K562 (cell line): ENCODE data around the gene PPP2R2B. TPM values are rescaled to one million over a fixed set of nuclear protein-coding genes. Genes with fewer than 3 reads are reported as not detected.

Source experiments
- ATAC-seq: fragments of 200-7000 bp; cut with Tn5 transposase; 3 replicates; pipeline ENCODE4 v1.9.1; 2020; ENCODE audit warnings: moderate library complexity
- BruUV-seq: library from RNA; stranded (reverse); fragments of 400-500 nt; replicated peaks from 2 replicates; lab custom pipeline; 2021; lab: Mats Ljungman, UMichigan
- CTCF ChIA-PET: fragments of 300-600 bp; formaldehyde crosslinking; extraction: SDS; loops from one replicate; lab custom pipeline; 2021; ENCODE audit warnings: low intra/inter-chr PET ratio; lab: Yijun Ruan, JAX
- POLR2A ChIA-PET: fragments of 300-600, 350-650 bp; sonication (Branson Sonifier 250); formaldehyde crosslinking; extraction: SDS; loops from one replicate; lab custom pipeline; 2021; ENCODE audit warnings: antibody characterized with exemption, inconsistent platforms; lab: Yijun Ruan, JAX
- DNase-seq, 4 experiments: peaks; one replicate each; pipeline versions ENCODE4 v3.0.0 to v3.0.0-alpha.2; 2011 to 2018; ENCODE audit warnings: low spot score in 3 of 4, mixed read lengths in 3 of 4; ENCODE audit errors: extremely low read depth in 1 of 4
- FAIRE-seq: peaks from 2 replicates; lab custom pipeline; 2011; peaks lifted over from hg19 to GRCh38; lab: Jason Lieb, UNC
- H2AFZ ChIP-seq: 2 replicates; pipeline ENCODE4 v1.6.0; 2011; ENCODE audit warnings: low read depth, low read length, control low read depth, inconsistent platforms
- H3K27ac ChIP-seq: fragments of 200-600 bp; 3 replicates; pipeline ENCODE4 v1.8.0; 2011; ENCODE audit warnings: low read depth, mild to moderate bottlenecking, control low read depth, inconsistent platforms, low read length, moderate library complexity, mixed read lengths; ENCODE audit errors: extremely low read depth
- H3K27me3 ChIP-seq, 2 experiments: fragments of 300-600 bp in 1 of 2; 2 replicates in 1 of 2; 3 replicates in 1 of 2; pipeline versions ENCODE4 v1.6.0 to v1.8.0; 2011; ENCODE audit warnings: inconsistent platforms in 2 of 2, low read length in 2 of 2, mild to moderate bottlenecking in 1 of 2, mixed read lengths in 1 of 2, moderate library complexity in 1 of 2; ENCODE audit not compliant: control insufficient read depth in 2 of 2, insufficient read depth in 2 of 2
- H3K36me3 ChIP-seq: fragments of 300-600 bp; 3 replicates; pipeline ENCODE4 v1.8.0; 2011; ENCODE audit warnings: mild to moderate bottlenecking, low read length, inconsistent platforms; ENCODE audit not compliant: control insufficient read depth, insufficient read depth
- H3K4me1 ChIP-seq, 2 experiments: fragments of 200-600 bp in 1 of 2; replicated peaks in 1 of 2; 2 replicates in 1 of 2; 3 replicates in 1 of 2; pipeline versions ENCODE4 v1.5.1 to v1.8.0; 2011; ENCODE audit warnings: inconsistent platforms in 2 of 2, low read length in 2 of 2, mild to moderate bottlenecking in 1 of 2, mixed read lengths in 1 of 2, moderate library complexity in 1 of 2; ENCODE audit not compliant: control insufficient read depth in 2 of 2, insufficient read depth in 2 of 2
- H3K4me2 ChIP-seq: 2 replicates; pipeline ENCODE4 v1.6.1; 2011; ENCODE audit warnings: low read length, control low read depth, inconsistent platforms, mixed read lengths; ENCODE audit not compliant: insufficient read depth
- H3K4me3 ChIP-seq: fragments of 200-600 bp; sonication (generic), shearing (Covaris generic); 2 replicates; pipeline ENCODE4 v1.5.1; 2016; ENCODE audit warnings: control low read depth, inconsistent platforms
- H3K79me2 ChIP-seq: fragments of 200-600 bp; 3 replicates; pipeline ENCODE4 v1.8.0; 2011; ENCODE audit warnings: low read length, inconsistent platforms; ENCODE audit not compliant: control insufficient read depth, insufficient read depth
- H3K9ac ChIP-seq, 2 experiments: 2 replicates each; pipeline versions ENCODE4 v1.6.0 to v1.6.1; 2011; ENCODE audit warnings: low read depth in 2 of 2, low read length in 2 of 2, control low read depth in 1 of 2, inconsistent platforms in 1 of 2, mild to moderate bottlenecking in 1 of 2, mixed read lengths in 1 of 2; ENCODE audit not compliant: insufficient read depth in 1 of 2
- H3K9me1 ChIP-seq: one replicate; pipeline ENCODE4 v1.6.0; 2011; ENCODE audit warnings: inconsistent platforms, mild to moderate bottlenecking, low read length, moderate library complexity; ENCODE audit not compliant: control insufficient read depth, insufficient read depth
- H3K9me3 ChIP-seq: replicated peaks from 2 replicates; pipeline ENCODE4 v1.5.1; 2011; ENCODE audit warnings: low read depth, low read length, inconsistent platforms; ENCODE audit not compliant: control insufficient read depth, insufficient read depth
- H4K20me1 ChIP-seq: replicated peaks from 2 replicates; pipeline ENCODE4 v1.6.1; 2011; ENCODE audit warnings: low read length, inconsistent platforms, mixed read lengths; ENCODE audit not compliant: control insufficient read depth, insufficient read depth
- ARID3B ChIP-seq: fragments of 250-450 bp; sonication (Bioruptor Pico); IDR thresholded peaks from 2 replicates; pipeline ENCODE4 v1.4.0; 2020; ENCODE audit warnings: borderline replicate concordance
- FOXA1 ChIP-seq: fragments of 450-650 bp; IDR thresholded peaks from 2 replicates; pipeline ENCODE4 v1.6.1; 2016; ENCODE audit warnings: mild to moderate bottlenecking, borderline replicate concordance
- GTF2A2 ChIP-seq: IDR thresholded peaks from 2 replicates; pipeline ENCODE4 v1.6.1; 2016; ENCODE audit warnings: mild to moderate bottlenecking, missing genetic modification characterization, missing compliant biosample characterization
- IRF2 ChIP-seq: sonication (generic); formaldehyde crosslinking; IDR thresholded peaks from 2 replicates; pipeline ENCODE4 v1.8.1; 2022; ENCODE audit warnings: mild to moderate bottlenecking, missing genetic modification reagents
- KAT7 ChIP-seq: sonication (generic); formaldehyde crosslinking; IDR thresholded peaks from 2 replicates; pipeline ENCODE4 v1.8.0; 2022; ENCODE audit warnings: missing genetic modification reagents, mild to moderate bottlenecking, borderline replicate concordance
- MCM2 ChIP-seq: fragments of 450-650 bp; IDR thresholded peaks from 2 replicates; pipeline ENCODE4 v1.6.1; 2017; ENCODE audit warnings: low read depth, mild to moderate bottlenecking
- NEUROD1 ChIP-seq: fragments of 150-350 bp; IDR thresholded peaks from 2 replicates; pipeline ENCODE4 v1.6.1; 2014; ENCODE audit warnings: borderline replicate concordance, low read length, low read depth; ENCODE audit not compliant: partially characterized antibody
- SRSF1 ChIP-seq: fragments of 200-400 bp; formaldehyde crosslinking; IDR thresholded peaks from 2 replicates; pipeline ENCODE4 v1.6.1; 2017; ENCODE audit warnings: mild to moderate bottlenecking, low read depth, low read length, moderate library complexity
- XRCC4 ChIP-seq: IDR thresholded peaks from one replicate; pipeline ENCODE4 v1.6.1; 2011; ENCODE audit not compliant: insufficient read depth, insufficient read length; ENCODE audit errors: extremely low read depth
- ZC3H11A ChIP-seq: IDR thresholded peaks from 2 replicates; pipeline ENCODE4 v1.6.1; 2012; ENCODE audit warnings: low read depth, low read length, improper control_type of control experiment
- ZMIZ1 ChIP-seq, 2 experiments: fragments of 150-350 bp in 1 of 2; IDR thresholded peaks; 2 replicates each; pipeline ENCODE4 v1.6.1; 2012 to 2016; ENCODE audit warnings: low read depth in 2 of 2, low read length in 2 of 2, mild to moderate bottlenecking in 1 of 2, moderate library complexity in 1 of 2
- ZNF3 ChIP-seq: fragments of 250-450 bp; sonication (Bioruptor Pico); IDR thresholded peaks from 2 replicates; pipeline ENCODE4 v1.5.0; 2021; ENCODE audit warnings: mild to moderate bottlenecking, moderate library complexity
- ZNF324 ChIP-seq: fragments of 250-450 bp; sonication (Bioruptor Pico); IDR thresholded peaks from 2 replicates; pipeline ENCODE4 v1.4.0; 2020; ENCODE audit warnings: mild to moderate bottlenecking
- WGBS: fragments of 100-300 bp; shearing (Covaris generic); methylation state at CpG from one replicate; pipeline ENCODE4 v1.1.6; 2016; ENCODE audit warnings: low coverage, mixed read lengths; ENCODE audit not compliant: insufficient coverage; ENCODE audit errors: missing lambda C conversion rate; 5-methylcytosine and 5-hydroxymethylcytosine counted together
- in situ Hi-C: fragments of 300-500 bp; cut with MboI; formaldehyde crosslinking; loops from 4 replicates; pipeline ENCODE4 v1.15.0; 2018; ENCODE audit warnings: inconsistent platforms, mixed read lengths
- intact Hi-C: fragments of 100-400 bp; cut with micrococcal nuclease; formaldehyde crosslinking; loops from 2 replicates; pipeline ENCODE4 v1.14.2; 2022
- polyA plus RNA-seq, 8 experiments: library from polyadenylated mRNA; depleted of rRNA in 4 of 8; stranded (reverse) in 5 of 8; unstranded in 3 of 8; fragments of >200 nt; fragmentation: Nextera tagmentation in 2 of 8; fragmentation: Illumina TruSeq in 1 of 8; extraction: Ambion mirVana in 2 of 8; extraction: Trizol in 1 of 8; gene quantifications; 2 replicates each; pipeline versions ENCODE4 v1.2.1 to v1.2.3, GENCODE V29; 2011 to 2014; ENCODE audit warnings: inconsistent platforms in 1 of 8, missing spikeins in 1 of 8
- total RNA-seq, 7 experiments: library from RNA; depleted of rRNA in 6 of 7; stranded (reverse); fragments of >200 nt in 6 of 7; fragmentation: Illumina TruSeq in 2 of 7; extraction: Trizol in 2 of 7; gene quantifications; 2 replicates each; pipeline versions ENCODE4 v1.2.1 to v1.2.3, GENCODE V29; 2011 to 2021; ENCODE audit warnings: low replicate concordance in 1 of 7

PPP2R2B gene
- total and polyA plus RNA-seq, 9 of the 15 experiments (the other 6 are each of a cell fraction or from before 2014, with no cell fraction given) = not detected

GRCh38 chr5:146647656-146648199, 230.8 kb downstream of the PPP2R2B start:
- Histone ChIP-seq H3K4me2 (no peak overlapping the region), H3K27me3 (no peaks in the 10 kb centered on the region), H3K9me1 (no peaks in the 10 kb centered on the region), H2AFZ (no peak overlapping the region)
- no TSS peak for BruUV-seq
- intact Hi-C loops = no loop called here
- TF ChIP-seq XRCC4 (no peak), IRF2 (no peak), FOXA1 (no peak), ZNF3 (CRISPR knock-in tag) (no peak), KAT7 (CRISPR knock-in tag) (no peak), ARID3B (CRISPR knock-in tag) (no peak), ZC3H11A (no peak), ZNF324 (CRISPR knock-in tag) (no peak), MCM2 (no peak), SRSF1 (no peak), GTF2A2 (tag) (no peak), ZMIZ1 (IDR thresholded peaks at IDR 0.05; ENCODE audit: low read depth in 2 of 2, low read length in 2 of 2) (no peak), NEUROD1 (no peak)
- TF ChIP-seq, all 486 proteins: peak for 0
- WGBS = 0% methylated on average over 3 of the region's 3 CpGs
- H3K27ac ChIP-seq = no peak overlapping the region
- no peaks in the 10 kb centered on the region for H3K36me3 ChIP-seq
- no peak overlapping the region for H3K4me3 ChIP-seq
- FAIRE-seq = no peak
- in situ Hi-C loops = no loop called here
- H3K9ac ChIP-seq = no peak overlapping the region
- no peaks in the 10 kb centered on the region for H3K4me1 ChIP-seq
- no peak for ATAC-seq
- no peak for DNase-seq
- H3K9me3 ChIP-seq = no peaks in the 10 kb centered on the region
- ChIA-PET CTCF (no interaction called here), POLR2A (interaction anchor here (0.6 kb wide), 1 partner anchor 130 kb away, joined by 3 read pairs; no protein-coding TSS in a partner anchor)
- H3K79me2 ChIP-seq = no peaks in the 10 kb centered on the region
- H4K20me1 ChIP-seq = no peaks in the 10 kb centered on the region
